ENCODE results near the gene MYOZ1.
"Not testable (repeated sequence)": the region's sequence is repeated elsewhere in the genome, so short reads cannot be mapped to it uniquely, and the experiment has no call there.

Gene MYOZ1, protein sequence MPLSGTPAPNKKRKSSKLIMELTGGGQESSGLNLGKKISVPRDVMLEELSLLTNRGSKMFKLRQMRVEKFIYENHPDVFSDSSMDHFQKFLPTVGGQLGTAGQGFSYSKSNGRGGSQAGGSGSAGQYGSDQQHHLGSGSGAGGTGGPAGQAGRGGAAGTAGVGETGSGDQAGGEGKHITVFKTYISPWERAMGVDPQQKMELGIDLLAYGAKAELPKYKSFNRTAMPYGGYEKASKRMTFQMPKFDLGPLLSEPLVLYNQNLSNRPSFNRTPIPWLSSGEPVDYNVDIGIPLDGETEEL

DNA sequence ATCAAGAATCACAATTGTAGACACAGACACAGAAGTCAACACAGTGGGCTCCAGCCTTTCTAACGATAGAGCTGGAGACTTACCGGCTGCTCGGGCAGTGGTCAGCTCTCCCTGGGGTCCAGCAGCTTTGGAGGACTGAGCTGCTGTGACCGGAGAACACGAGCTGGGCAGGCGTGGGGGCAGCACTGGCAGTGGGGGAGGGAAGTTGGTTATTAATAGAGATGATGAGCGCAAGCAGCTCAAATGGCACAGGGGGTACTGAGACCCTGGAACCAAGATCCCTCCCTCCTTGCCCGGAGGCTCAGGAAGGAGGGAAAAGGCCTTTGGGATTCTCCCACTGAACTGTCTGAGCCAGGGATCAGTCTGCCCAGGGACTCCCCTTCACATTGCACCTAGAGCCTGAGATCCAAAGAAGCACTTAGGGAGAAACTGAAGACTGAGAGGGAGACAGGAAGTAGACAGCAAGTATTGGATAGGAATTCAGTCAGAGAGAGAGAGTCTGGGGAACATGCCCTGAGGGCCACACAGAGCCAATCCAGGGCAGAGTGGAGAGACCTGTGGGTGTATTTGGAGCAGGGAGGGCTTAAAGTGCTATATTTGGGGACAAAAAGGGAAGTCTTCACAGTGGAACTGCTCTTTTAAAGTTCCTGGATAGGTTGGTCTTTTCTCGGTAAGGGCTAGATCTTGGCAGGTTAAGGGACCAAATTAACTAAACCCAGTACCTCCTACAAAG, at the start of gene MYOZ1:
Gene MYOZ1 (minus strand): TSS at position 147 of the 733 bp plus-strand sequence. CDS start 1,457 bp downstream, outside the sequence.
- no peak for DNase-seq

GRCh38 chr10:73690755-73691154, 49.5 kb upstream of the MYOZ1 start:
- not testable (repeated sequence) for DNase-seq

DNA sequence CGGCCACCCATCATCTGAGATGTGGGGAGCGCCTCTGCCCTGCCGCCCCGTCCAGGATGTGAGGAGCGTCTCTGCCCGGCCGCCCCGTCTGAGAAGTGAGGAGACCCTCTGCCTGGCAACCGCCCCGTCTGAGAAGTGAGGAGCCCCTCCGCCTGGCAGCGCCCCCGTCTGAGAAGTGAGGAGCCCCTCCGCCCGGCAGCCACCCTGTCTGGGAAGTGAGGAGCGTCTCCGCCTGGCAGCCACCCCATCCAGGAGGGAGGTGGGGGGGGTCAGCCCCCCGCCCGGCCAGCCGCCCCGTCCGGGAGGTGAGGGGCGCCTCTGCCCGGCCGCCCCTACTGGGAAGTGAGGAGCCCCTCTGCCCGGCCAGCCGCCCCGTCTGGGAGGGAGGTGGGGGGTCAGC, 48.3 kb upstream of the MYOZ1 start:
- DNase-seq: not testable (repeated sequence)

- DNase-seq: not testable (repeated sequence)
Measured at GRCh38 chr10:73687641-73688040, 46.4 kb upstream of the MYOZ1 start.

GRCh38 chr10:73674546-73674945, 33.3 kb upstream of the MYOZ1 start:
- not testable (repeated sequence) for DNase-seq

DNA sequence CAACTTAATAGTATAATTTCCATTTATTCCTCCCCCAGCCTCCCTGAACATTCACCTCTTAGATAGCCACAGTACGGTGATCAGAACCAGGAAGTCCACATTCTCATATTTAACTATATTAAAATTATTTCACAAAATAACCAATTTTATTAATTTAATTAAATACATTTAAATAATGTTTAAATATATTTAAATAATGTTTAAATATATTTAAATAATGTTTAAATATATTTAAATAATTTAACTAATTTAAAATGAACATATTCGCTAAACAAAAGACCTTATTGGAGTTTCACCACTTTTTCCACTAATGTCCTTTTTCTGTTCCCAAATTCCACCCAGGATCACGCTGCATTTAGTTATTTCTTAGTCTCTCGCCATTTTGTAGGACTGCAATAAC, 27.1 kb upstream of the MYOZ1 start:
- DNase-seq: not testable (repeated sequence)

DNA sequence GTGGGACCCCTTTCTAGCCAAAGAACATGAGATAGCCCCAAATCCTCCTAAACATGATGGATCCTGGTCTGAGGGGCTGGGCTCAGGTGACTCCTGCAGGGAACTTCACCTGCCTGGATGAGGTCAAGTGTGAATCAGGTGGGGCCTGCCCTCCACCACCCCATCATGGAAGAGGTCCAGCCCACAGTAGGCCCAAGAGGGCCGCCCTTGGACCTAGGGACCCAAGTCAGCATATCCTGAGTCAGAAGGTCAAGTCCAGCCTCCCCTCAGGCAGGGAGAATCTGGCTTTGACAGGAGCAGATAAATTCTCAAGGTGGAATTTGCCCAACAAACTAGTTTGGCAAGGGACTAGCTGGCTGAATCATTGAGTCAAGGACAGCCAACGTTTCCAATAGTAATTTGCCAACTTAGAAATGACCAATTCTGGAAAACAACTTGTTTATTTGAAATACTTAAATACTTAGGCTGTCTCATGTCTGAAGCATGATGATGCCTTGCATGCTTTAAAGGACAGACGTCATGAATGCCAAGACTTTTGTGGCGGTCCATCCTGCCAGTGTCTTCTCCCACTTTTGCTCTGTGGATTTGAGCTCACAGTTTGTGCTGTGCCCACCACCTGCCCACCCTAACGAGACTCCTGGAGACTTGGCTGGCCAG, 25.0 kb upstream of the MYOZ1 start:
- not testable (repeated sequence) for DNase-seq

- DNase-seq: not testable (repeated sequence)
Measured at GRCh38 chr10:73665581-73665980, 24.3 kb upstream of the MYOZ1 start.

DNA sequence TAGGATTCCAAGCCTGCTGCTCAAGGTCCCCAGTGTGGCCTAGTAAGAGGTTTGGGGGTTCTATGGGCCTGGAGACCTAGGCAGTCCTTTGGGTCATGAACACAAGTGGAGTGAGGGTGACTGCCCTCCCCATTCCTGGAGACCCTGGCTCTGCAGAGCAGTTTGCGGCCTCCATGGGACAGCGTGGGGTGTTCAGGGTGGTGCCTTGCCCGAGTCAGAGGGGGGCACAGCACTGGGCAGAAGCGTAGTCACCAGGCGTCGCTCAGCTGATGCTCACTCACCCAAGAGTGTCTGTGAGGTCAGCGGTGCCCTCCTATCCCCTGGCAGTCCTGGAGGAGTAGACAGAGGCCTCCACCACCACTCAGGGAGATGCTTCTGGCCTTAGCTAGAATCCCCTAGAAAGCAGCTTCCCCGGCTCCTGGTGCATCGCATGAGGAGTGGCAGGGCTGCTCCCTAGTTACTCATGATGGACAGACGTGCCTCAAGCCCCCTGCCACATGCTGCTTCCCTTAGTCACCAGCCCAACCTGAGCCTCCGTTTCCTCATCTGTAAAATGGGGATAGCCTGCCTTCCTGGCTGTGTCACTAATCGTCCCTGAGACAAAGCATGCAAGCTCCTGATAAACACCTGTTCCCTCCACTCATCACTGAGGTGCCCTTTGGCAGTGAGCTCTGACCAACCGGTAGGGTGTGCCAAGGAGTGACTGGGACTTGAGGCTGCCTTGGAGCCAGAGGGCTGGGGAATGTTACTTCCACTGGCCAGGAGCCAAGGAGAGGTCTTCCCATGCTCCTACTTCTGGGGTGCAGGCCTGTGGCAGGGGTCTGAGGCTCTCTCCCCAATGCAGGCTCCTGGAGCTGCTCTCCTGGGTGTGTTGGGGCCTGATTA, 23.1 kb upstream of the MYOZ1 start:
- not testable (repeated sequence) for DNase-seq

GRCh38 chr10:73663621-73664020, 22.3 kb upstream of the MYOZ1 start:
- DNase-seq: not testable (repeated sequence)

- DNase-seq: not testable (repeated sequence)
Measured at GRCh38 chr10:73662705-73663104, 21.4 kb upstream of the MYOZ1 start.

DNA sequence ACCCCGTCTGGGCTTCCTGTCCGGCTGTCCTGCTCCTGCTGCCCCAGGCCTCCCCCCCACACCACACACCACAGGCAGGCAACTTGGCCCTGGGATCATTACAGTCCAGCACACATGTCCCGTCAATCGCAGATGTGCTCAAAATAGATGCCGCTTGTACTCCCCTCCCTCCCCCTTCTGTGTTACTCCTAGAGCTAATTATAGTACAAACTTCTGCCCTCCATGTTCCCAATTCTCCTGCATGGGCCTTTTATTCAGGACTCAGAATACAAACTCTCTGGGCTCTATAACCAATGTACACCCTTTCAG, 14.7 kb upstream of the MYOZ1 start, which contains the start of gene SYNPO2L:
Gene SYNPO2L (minus strand): TSS at position 40 of the 309 bp plus-strand sequence. CDS start 107 bp downstream, outside the sequence.
- DNase-seq: no peak

GRCh38 chr10:73655257-73655989, 14.1 kb upstream of the MYOZ1 start:
- no peak for DNase-seq

DNA sequence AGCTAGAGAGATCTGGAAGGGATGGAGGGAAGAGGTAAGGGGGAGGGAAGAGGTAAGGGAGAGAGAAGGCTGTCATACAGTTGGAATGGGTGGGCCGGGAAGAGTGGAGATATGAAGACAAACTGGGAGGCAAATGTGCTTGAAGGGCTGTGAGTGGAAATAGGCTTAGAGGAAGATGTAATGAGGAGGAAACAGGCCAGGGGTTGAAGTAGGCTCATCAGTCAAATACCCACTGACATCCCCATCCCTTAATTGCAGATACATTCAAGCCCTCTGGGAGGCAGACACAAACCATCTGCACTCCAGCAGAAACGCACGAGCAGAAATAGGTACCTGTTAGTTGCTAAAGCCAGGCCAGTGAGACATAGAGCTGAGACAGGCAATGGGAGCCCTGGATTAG, 12.4 kb upstream of the MYOZ1 start:
- peak; percentile 30 for DNase-seq

- DNase-seq: no peak
Measured at GRCh38 chr10:73653195-73653594, 11.9 kb upstream of the MYOZ1 start.

- peak; percentile 45 for DNase-seq
Measured at GRCh38 chr10:73650537-73651331, 9.5 kb upstream of the MYOZ1 start.

DNA sequence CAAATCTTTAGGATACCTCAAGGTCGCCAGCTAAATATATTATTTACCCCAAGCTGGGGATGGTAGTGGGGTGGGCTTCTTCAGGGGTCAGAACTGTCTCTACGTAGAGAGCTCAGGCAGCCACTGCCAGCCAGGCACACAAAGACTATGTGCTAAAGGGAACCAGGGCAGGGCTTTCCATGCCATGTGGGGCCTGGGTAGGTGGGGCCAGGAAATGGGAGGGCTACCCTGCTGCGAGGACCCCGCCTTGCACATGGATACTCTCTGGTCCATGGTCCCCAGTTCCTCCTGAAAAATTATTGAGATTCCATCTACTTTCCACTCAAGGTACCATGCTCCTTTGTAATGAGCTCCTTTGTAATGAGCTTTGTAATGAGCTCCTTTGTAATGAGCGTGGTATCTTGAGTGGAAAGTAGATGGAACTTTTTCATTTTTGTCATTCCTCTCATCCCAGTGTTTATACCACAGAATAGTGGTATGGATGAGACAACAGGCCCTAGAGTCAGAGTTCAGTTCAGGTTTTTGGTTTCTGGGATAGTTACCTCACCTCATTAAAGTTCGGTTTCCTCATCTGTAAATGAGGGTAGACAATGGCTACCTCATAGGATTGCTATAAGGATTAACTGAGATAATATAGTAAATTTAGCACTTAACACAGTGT, 8.7 kb upstream of the MYOZ1 start:
- no peak for DNase-seq

- DNase-seq: no peak
Measured at GRCh38 chr10:73648975-73649829, 7.9 kb upstream of the MYOZ1 start.

DNA sequence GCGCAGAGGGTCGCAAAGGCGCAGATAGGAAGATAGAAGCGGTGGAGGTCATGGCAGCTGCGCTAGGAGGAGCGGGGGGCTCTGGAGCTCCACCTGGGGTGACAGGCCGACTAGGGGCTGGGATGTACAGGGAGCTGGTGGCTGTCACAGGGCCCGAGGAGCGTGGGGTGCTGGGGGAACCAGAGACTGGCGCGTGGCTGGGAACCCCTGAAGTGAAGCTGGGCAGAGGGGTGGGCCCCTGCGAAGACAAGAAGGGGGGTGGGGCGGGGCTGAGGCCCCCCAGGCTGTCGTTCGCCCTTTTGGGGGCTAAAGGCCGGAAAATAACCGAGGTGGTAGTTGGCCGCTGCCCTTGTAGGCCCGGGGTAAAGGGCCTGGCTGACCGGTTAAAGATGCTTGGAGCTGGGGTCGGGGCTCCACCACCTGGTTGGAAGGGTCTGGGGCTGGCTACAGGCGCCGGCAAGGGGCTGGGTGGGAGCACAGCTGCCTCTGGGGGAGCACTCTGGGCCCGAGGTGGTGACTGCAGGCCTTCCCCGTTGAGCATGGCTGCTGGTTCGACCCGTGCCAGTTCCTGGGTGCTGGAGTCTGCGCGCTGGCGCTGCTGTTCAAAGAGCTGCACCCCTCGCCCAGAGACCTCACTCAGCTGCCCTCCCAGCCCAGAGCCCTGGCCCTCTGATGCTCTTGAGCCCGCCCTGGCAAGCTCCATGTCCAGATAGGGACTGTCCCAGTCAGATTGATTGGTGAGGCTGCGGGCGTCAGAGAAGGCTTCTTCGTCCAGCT, 6.8 kb upstream of the MYOZ1 start:
- no peak for DNase-seq
